Renal cortex interstitium (tissue), 11 donors: ENCODE measurements around the gene SHLD2. TPM values are rescaled to one million over a fixed set of nuclear protein-coding genes. Genes with fewer than 3 reads are reported as not detected.
"Not testable (repeated sequence)": the region's sequence is repeated elsewhere in the genome, so short reads cannot be mapped to it uniquely, and the experiment has no call there.

Experiments used
- DNase-seq, 11 donors: peaks; one replicate each; pipeline ENCODE4 v3.0.0-alpha.2; 2013; ENCODE audit warnings: low read depth in 9 of 11, low spot score in 4 of 11; ENCODE audit errors: extremely low read depth in 1 of 11
- polyA plus RNA-seq, 3 donors: library from polyadenylated mRNA; unstranded; fragments of 120-200 nt; gene quantifications; one replicate each; pipeline ENCODE4 v1.2.1, GENCODE V29; 2013; ENCODE audit not compliant: insufficient read length in 3 of 3

The SHLD2 gene
- polyA plus RNA-seq, 3 donors, result 39.7 to 43.5 (median 42.5) TPM

DNA sequence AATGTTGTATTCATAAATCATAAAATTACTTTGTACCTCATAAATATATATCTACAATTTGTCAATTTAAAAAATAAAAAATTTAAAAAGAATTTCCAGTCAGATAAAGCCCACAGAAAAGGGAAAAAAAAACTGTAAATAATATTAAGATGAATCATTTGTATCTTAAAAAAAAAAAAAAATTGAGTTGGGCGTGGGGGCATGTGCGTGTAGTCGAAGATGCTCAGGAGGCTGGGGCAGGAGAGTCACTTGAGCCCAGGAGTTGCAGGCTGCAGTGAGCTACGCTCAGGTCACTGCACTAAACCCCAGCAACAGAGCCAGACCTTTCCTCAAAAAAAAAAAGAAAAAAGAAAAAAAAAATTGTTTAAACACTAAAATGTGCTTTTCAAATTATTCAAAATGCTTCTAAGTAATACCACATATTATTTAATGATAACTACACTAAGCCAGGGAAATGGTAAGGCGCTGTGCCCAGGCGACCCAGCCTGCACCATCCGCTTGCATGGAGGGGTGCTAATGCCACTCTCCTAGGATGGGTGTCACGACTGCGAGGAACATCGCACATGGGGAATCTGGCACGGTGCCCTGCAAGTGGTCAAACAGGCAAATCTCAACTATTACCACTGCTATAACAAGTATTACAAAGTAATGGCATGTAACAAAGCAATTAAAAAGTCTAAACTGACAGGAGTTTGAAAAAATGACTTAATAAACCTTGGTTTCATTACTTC is 15.7 kb upstream of the SHLD2 start:
- no peak for DNase-seq

DNA sequence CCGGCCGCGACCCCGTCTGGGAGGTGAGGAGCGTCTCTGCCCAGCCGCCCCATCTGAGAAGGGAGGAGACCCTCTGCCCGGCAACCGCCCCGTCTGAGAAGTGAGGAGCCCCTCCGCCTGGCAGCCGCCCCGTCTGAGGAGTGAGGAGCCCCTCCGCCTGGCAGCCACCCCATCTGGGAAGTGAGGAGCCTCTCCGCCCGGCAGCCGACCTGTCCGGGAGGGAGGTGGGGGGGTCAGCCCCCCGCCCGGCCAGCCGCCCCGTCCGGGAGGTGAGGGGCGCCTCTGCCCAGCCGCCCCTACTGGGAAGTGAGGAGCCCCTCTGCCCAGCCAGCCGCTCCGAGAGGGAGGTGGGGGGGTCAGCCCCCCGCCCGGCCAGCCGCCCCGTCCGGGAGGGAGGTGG is 14.4 kb upstream of the SHLD2 start:
- not testable (repeated sequence) for DNase-seq

DNA sequence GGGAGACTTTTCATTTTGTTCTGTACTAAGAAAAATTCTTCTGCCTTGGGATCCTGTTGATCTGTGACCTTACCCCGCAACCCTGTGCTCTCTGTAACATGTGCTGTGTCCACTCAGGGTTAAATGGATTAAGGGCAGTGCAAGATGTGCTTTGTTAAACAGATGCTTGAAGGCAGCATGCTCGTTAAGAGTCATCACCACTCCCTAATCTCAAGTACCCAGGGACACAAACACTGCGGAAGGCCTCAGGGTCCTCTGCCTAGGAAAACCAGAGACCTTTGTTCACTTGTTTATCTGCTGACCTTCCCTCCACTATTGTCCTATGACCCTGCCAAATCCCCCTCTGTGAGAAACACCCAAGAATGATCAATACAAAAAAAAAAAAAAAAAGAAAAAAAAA is 13.4 kb upstream of the SHLD2 start:
- DNase-seq, result not testable (repeated sequence)

DNA sequence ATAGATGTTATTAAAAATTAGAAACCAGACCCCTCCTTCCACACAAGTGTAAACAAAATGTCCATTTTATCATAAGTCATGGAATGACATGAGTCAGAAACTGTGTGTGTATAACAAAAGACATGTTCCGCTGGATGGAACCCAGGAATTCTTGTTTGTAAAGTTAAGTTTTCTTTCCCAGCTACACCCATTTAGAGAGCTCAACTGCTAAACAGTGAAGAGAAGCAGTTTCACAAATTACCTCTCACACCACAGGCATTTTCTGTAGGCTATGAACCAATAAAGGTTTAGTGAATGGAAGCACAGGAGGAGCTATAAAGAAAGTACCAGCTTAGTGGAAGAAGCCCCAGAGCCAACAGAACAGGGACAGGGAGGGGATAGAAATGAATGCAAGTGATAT is 12.8 kb upstream of the SHLD2 start:
- not testable (repeated sequence) for DNase-seq

DNA sequence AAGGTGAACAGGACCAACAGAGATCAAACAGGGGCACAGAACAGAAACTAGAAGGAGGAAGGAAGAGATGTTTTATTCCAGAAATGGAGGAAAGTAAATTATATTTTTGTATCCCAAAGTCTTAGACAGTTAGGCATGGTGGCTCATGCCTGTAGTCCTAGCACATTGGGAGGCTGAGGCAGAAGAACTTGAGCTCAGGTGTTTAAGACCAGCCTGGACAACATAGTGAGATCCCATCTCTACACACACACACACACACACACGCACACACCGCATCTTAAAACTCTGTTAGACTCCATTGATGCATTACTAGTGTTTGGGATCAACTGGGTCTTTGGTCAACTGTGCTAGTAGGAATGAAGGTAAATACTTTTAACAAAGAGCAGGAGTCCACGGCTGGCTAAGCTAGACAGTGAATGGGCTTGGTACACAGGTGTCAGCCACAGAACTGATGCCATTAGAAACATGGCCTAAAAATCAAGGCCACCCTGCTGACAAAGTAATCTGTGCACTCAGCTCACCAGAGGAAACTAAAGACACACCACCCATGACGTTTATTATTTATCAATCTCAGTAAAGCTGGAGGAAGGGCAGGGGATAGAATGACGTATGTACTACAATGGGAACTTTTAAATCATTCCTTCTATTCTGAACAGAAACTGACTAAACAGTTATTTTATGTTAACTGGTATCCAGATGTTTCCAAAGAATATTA is 11.3 kb upstream of the SHLD2 start:
- not testable (repeated sequence) for DNase-seq

DNA sequence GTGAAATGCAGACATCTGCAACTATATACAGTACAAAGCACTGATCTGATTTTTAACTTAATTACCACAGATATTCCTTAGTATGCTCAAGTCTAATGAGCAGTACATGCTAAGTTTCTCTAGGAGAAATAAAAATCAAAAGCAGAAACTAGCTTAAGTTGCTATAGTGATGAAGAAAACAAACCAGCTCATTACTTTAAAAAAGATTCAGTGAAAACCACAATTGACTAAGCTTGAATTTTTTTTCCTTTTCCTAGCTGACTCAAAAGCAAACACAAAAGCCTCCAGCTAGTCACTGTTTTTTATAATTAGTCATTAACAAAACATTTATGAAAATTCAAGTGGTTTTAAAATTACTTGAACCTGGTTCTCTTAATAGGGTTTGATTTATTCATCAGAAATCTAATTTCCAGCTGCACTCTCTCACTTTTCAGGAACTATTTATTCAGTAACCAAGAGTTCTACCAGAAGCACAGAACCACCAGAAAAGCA is 10.7 kb upstream of the SHLD2 start:
- DNase-seq, result peak in 1 of 11 donors; percentile 20

DNA sequence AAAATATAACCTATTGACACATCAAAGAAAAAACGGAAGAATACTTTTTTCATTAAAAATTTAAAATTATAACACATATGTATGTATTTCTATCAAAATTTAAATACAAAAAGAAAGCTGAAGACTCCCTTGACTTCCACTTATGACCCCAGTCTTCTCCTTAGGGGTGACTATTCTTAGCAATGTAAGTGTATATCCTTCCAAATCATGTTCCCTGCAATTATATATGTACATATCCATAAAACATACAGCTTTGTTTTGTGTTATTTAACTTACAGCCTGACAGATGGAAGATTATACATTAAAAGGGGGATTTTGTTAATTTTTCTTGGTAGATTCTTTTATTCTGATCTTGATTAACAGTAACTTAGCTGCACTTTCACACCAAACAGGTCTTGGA is 9.5 kb upstream of the SHLD2 start:
- DNase-seq, result no peak

DNA sequence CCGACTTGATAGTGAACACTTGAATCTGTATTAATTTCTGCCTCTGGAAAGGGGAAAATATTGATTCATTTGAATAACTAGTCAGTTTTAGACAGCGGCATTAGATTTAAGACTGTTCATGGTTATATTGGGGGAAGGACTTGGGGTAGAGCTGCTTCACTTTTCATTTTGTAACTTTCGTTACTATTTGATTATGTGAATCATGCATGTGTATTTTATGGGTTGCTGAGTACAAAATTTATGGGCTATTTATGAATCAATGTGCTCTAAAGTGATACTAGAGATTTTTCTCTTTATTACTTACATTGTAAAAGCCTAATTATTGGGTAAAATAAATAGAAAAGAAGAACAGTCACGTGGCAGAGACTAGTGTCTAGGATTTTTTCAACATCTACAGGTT is 5.3 kb upstream of the SHLD2 start:
- no peak for DNase-seq

DNA sequence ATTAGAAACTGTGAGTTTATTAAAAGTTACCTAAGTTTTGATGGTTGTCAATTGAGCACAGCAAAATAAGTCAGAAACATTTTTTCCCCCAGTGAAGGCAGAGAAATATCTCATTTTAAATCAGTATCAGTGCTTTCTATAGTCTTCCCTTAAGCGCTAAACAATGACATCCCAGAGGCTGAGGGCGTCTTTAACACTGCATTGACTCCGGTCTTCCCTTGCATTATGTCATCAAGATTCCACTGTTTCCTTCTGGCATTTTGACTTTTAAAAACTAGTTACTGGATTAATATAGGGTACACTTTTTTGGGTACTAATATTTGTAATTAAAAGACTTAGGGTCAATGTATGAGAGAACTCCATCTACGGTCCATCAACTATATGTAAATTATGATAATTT is 4.2 kb upstream of the SHLD2 start:
- DNase-seq, result no peak

DNA sequence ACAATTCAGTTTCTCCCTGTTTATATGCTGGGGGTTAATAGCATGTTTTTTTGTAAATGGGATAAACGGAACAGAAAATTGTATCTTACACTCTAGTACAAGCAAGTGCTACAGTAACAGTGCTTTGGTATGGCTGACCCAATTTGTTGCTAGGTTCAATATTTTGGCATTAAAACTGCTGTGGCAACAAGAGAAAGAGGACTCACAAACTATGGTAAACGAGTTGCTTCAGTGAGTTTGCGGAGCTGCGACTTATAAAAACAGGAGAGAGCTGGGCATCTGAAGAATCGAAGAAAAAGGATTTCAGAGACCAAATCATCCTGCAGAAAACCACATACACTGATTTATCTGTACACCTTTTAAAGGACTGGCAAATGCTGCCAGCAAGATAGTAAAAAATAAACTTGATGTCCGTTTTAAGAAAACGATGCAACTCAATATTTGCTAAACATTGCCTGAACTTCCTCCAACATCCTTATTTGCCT is 2.6 kb upstream of the SHLD2 start:
- peak in 2 of 11 donors; percentile 17 to 27 for DNase-seq

DNA sequence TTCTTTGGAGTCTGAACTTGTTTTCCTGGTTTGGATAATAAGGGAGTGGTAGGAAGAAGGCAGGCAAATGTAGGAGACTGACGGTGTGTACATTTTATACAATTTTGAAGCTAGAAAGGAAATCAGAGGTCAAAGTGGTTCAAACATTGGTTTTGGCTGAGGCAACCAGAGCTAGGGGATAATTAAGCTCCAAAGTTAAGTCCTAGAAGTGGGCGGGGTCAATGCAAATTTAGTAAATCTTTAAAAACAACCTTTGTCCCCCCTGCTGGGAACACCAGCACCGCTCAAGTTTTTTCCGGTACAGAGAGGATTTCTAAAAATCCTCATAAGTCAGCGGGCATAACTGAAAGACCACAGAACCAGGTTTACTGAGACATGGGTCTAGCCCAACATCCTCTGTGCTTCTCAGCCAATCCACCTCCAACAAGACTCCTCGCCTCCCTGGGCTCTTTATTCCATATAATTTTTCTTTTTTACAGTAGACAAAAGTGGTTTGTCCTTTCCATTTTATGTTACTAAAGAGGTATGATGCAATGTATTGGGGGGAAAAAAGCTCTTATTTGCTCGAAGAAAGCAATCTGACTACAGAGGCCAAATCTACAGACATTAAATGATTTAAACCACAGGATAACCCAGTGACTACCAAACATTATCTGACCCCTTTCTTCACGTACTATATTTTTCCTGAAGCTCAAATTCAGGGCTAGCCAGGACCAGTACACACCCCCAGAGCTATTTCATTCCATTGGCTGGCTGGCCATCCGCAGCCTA is 2.0 kb upstream of the SHLD2 start:
- peak in 3 of 11 donors; percentile 18 to 61 (median 30) for DNase-seq

DNA sequence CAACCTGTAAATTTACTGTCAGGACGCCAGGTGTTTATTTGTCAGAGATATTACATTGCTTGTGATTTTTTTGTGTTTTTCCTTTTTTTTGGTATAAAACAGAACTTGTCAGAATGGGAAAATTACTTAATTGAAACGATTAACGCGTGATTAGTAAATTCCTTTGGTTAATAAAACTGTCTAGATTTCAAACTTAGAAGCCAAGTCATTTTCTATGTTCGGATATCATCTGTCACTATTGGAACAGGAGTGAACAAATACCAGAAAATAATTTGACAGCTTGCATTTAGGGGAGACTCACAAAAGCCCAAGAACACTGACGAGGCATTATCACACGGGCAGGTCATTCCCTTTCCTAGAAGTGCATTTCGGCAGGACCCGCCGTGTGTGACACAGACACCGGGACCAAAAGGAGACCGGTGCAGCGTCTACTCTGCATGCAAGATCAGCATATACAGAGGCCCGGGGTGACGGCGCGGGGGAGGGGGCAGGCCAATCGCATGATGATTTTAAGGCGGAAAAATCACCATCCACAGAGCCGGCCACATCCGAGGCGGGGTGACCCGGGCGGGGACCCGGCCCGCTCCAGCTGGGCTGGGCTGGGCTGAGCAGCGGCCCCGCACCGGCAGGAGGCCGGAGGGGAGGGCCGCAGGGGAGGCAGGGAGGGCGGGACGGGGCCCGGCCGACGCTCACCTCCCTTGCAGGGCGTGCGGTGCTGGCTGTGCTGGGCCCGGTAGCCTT is 1.2 kb upstream of the SHLD2 start:
- peak in 5 of 11 donors; percentile 24 to 51 (median 35) for DNase-seq

DNA sequence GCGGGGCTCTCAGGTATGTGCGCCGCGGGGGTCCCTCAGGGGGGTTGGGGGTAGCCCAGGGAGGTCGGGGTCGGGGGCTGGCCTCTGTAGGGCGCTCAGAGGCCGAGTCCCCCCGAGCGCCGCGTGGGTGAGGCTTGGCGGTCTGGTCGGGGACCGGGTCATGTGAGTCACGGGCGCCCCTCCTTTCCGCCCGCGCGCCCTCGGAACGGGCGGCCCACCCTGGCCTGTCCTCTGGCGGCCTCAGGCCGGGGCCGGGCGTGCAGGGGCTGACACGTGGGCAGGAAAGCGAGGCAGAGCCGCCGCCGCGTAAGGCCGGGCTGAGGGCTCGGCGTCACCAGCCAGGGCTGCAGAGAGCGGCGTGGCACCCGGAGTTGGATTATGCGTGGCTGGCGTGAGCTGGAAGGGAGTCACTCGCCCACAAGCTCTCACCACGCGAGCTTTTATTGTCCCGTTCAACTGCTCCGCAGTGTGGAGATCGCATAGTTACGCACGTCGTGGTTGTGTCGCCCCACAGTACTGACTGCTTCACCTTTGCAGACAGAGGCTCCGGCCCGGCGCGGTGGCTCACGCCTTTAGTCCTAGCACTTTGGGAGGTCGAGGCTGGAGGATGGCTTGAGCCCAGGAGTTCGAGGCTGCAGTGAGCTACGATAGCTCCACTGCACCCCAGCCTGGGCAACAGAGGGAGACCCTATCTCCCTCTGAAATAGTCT is 385 bp downstream of the SHLD2 start:
- peak in 7 of 11 donors; percentile 40 to 59 (median 53) for DNase-seq

DNA sequence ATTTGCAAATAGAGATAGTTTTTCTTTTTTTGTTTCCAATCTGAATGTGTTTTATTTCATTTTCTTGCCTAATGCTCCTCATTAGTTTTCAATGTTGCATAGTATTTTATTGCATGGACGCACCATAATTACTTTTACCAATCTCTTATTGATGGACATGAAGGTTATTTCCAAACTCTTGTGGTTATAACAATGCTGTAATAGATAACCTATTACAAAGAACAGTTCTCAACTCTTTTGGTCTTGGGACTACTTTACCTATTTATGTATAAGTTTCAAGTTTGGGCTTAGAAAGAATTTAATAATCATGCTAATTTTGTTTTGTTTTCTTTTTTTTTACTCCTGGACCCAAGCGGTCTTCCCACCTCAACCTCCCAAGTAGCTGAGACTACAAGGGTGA is 7.0 kb downstream of the SHLD2 start:
- no peak for DNase-seq

DNA sequence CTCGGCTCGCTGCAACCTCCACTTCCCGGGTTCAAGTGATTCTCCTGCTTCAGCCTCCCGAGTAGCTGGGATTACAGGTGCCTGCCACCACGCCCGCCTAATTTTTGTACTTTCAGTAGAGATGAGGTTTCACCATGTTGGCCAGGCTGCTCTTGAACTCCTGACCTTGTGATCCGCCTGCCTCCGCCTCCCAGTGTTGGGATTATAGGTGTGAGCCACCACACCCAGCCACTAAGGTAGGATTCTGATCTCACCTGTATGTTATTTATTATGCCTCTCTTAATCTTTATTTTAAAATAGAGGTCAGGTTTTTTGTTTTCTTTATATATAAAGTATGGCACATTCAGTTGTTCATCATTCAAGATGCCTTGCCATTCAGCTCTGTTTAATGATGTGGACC is 9.7 kb downstream of the SHLD2 start:
- not testable (repeated sequence) for DNase-seq

DNA sequence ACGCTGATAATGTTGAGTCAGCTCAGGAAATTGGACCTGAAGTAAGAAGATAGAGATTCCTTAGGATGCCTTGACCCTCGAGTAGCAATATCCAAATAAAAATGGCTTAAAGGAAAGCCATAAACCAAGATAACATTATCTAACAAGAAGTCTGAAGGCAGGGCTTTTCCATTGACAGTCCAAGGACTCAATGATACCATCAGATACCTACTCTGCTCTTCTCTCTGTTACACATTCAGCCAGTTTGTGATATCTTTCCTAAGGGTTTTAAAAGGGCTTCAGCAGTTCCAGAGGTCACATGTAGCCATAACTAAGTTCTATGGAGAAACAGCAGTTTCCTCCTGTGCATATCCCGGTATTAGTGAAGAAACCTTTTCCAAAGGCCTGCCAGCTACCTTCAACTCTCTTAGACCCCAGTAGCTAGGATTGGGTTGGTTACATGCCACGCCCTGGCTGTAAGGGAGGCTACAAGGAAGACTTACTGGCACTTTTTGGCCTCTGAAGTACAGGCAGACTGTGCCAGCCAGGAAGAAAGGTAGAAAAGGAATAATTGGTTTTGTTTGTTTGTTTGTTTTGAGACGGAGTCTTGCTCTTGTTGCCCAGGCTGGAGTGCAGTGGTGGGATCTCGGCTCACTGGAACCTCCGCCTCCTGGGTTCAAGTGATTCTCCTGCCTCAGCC is 10.6 kb downstream of the SHLD2 start:
- no peak for DNase-seq

DNA sequence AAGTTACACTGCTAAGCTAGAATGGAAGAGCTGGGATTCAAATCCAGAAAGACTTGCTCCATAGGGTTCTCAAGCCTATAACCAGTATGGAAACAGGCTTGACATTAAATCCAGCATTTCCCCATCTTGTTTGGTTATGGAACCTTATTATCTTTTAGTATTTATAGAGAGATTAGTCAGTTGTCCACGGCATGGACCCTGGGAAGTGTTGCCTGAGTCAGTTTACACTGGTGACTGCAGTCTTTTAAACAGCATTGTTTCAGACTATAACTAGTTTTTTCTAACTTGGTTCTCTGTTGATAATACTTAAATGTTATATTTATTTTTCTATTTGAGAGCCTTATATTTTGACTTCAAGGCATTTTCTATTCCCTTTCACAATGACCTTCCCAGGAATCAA is 23.1 kb downstream of the SHLD2 start:
- DNase-seq, result not testable (repeated sequence)

DNA sequence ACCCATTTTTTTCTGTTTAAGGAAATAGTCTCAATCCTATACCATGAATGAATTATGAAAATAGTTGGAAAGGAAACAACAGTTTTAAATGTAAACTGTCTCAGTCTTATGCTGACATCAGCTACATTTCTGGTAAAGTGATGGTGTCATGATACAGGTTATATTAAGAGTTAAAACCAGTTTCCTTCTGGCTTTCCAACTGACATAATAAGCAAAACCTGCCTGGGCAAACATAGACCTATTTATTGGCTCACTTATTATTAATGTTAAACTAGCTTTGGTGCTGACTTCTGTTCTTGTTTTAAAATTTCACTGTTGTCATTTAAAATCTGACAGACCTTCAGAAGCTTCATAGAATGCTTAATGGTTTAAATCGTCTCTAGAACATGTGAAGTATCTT is 24.0 kb downstream of the SHLD2 start:
- DNase-seq, result not testable (repeated sequence)
